DMS 273 (cell line): Measurements from ENCODE around the gene TTC7B.

Source experiments
- DNase-seq: peaks from one replicate; lab custom pipeline; 2025; ENCODE audit not compliant: unreplicated experiment; lab: John Stamatoyannopoulos, UW

The TTC7B gene

DNA sequence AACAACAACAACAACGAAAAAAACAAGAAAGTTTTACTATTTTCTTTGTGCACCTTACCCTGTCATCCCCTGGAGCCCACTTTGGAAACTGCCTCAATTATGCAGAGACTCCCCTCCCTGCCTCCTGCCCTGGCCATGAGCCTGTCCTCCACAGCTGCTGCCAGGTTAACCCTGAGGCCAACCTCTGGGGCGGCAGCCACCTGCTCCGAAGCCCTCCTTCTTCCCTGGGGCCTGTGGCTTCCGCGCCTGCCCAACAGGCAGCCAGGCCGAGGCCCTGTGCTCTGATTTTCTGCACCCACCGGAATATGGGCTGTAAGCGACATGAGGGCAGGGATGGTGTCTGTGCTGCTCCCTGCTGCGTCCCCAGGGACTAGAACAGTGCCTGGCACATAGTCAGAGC lies 236.4 kb downstream of the TTC7B start:
- DNase-seq: no peak

DNA sequence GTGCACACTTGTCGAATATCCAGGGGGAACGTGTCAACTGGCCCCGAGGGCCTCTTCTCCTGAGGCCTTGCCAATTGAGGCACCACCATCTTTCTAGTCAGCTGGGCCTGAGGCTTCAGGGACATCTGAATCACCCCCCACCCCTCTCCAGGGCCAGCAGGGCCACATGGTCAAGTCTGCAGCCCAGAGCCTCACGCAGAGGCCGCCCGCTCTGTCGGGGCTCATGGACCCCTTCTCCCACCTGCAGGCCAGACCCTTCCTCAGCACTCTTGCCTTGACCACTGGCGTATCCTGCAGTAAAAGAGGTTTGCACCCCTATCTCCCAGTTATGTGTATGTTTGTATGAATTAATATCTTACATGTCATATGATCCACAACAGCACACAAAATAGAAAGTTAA lies 237.1 kb downstream of the TTC7B start:
- DNase-seq: no peak

DNA sequence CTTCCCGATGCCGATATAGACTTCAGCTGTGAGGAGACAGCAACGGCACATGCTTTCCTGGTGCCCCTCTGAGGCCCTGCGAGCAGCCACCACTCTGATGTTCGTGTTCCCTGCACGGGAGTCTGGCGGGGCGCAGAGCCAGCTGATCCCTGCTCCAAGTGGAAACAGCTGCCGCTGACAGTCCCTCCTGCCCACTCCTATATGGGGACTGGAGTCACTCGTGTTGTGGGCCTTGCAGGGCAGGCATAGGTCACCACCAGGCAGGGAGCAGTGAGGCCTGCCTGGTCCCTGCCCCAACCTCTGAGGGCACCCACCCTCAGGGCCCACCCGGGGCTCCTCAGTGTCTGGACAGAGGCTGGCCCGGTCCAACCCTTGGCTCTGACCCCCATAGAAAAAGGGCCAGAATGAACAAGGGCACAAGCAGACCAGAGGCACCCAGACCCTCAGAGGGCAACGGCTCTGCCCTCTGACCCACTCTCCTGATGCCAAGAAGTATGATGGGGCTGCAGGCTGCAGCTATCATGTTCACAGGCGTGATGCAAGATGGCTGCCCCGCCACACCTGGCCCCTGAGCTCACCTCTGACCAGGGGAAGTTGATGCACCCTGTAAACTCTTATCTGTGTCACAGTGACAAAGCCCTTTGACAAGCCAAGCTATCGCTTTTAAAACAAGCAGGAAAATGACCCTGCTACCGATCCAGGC lies 237.8 kb downstream of the TTC7B start:
- DNase-seq: no peak

DNA sequence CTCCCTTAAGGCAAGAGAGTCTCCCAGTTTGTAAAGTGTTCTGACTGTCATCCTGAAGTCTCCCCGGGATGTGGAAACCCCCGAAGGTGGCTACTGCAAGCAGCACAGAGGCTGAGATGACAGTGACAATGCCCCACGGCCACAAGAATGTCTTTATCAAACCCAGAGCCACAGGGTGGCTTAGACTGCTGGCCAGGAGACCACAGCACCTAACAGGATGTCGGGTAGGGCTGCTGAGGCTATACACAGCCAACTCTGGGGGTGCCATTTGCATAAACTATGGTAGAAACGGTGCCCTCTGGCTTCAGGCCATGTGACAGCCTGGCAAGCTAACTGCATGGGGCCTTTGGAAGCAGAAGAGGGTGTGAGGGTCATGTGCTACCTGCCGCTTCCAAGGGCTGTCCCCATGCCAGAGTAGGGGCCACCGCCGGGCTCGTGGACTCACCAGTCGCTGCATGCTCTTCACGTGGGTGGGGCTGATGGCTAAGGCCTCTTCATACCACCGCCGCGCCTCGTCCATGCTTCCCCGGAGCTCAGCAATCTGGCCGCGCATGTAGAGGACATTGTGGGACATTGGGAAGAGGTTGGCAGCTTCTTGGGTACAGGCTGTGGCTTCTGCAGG lies 238.5 kb downstream of the TTC7B start:
- no peak for DNase-seq

DNA sequence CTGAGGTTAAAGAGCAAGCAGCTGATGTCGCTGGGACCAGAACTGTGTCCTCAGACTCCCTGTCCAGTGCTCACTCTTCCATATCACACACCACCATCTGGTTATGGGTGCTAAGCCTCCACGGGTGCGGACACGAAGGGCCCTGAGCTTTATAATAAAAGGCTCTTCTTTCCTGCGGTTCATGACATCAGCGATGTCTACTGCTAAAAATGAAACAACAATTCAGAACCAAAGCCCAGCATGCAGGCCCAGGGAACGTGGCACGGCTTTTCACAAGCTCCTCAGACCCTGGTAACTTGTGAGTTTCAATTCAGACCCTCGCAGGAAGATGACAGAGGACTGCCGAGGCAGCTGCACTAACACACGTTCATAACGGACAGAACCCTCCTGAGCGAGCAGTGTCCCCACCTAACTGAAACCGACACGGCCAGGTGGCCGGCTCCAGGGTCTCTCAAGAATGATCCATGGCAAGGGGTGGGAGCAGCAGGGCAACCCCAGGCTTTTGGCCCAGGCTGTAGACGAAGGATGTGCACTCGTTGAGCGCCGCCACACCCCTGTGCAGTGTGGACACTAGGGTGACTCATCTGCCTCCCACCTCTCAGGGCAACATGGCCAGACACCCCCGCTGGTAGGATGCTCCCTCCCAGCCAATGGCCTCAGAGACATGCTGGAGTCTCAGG lies 239.1 kb downstream of the TTC7B start:
- DNase-seq: no peak

DNA sequence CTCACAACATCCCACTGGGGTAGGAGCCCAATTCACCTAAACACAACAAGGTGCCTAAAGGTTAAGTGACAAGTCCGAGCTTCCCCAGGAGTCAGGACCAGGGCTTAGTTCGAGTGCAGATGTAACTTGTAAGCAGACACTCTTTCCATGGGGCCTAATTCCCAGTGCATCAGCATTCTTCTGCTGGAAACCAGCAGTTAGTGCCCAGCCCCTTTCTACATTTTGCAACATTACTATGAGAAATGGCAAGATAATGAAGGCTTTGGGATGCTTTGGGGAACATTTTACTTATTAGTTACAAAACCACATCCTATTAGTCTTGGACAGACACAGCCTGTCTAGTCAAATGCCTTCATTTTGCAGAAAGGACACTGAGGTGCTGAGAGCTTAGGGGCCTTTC lies 239.6 kb downstream of the TTC7B start:
- no peak for DNase-seq

DNA sequence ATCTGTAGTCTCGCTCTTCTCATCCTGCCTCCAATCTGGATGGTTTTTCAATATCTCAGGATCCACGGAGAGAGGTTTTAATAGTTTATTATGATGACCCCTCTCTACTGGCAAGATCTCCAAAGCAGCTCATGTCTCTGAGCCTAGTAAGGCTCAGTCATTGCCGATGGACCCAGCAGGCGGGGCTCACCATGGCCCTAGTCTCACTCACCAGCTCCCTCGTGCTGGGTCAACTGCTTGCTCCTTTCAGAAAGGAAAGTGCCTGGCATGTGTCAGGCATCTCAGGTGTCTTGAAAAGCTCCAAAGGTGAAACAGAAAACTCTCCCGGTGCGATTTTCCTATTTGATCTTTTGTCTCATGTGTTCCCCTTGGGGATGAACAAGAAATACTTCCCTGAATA lies 240.4 kb downstream of the TTC7B start:
- no peak for DNase-seq

DNA sequence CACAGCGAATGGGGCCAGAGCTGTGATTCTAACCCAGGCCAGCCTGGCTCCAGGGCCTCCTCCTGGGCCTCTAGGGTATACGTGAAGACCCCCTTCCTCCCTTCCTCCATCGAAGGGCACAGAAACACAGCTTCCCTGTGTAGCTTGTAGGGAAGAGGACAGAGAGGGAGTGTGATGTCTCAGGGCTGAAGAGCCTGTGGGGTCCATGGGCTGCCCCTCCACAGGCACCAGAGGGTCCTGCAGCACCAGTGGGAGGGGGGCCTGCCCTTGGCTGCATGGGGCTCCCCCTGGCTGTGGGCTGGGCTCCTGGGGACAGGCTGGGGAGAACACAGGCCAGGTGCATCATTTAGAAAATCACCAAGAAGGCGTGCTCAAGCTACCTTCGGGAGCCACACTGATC lies 240.9 kb downstream of the TTC7B start:
- DNase-seq: no peak

DNA sequence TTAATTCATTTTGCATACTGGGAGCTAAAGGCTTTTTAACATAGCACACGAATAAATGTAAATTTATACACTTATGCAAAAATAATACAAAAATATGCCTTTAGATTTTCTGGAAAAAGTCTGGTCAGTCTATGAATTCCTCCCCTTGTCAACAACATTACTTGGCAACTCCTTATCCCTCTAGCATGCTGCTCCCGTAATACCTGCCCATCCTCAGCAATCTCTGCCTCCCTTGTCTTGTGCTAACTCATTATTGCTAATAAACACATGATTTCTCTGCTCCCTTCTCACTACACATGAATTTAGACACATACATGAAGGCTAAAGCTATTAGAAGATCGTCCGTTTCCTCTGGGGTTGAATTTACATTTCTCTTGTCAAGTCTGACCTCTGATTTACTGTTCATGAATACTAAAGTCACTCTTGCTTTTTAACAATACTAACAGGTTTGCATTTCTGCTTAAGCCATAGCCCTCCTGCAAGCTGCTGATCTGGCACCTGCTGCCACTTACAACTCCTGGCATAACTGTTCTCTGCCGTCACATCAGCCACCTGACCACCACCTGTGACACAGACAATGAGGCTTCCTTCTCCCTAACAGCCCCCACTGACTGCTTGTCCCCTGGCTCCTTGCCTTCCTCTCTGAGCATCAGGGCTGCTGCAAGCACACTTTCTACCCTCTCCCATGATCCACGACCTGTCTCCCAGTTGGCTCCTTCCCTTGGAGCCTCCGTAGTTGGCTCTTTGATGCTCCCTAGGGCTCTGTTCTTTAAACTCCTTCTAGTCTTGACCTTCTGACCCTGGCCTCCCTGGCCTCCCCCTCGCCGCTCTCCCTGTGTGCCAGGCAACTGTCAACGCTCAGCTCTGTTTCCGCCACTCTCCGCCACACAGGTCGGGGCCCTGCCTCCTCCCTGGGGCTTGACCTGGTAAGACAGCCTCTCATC lies 241.8 kb downstream of the TTC7B start:
- DNase-seq: no peak

DNA sequence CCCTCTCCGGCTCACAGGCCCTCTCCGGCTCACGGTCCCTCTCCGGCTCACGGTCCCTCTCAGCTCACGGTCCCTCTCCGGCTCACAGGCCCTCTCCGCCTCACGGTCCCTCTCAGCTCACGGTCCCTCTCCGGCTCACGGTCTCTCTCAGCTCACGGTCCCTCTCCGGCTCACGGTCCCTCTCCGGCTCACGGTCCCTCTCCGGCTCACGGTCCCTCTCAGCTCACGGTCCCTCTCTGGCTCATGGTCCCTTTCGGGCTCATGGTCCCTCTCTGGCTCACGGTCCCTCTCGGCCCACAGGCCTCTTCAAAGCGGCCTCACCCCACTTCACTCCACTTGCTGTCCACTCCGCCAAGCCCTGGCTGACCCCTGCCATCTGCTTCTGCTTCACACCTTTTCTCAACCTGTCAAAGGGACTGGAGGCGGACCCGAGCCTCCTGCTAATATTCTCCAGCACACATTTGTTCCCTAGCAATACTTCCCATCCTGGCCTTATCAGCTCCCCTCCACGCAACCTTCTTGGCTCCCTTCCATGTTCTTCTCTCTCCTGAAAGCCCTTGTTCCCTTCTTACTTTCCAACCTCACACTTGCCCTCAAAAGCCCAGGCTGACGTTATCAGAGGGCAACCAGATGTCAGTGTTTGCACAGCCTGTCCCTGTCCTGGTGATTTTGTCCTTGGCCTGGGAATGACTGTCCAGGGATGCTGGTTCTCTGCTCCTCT lies 242.7 kb downstream of the TTC7B start:
- peak; percentile 54 for DNase-seq

DNA sequence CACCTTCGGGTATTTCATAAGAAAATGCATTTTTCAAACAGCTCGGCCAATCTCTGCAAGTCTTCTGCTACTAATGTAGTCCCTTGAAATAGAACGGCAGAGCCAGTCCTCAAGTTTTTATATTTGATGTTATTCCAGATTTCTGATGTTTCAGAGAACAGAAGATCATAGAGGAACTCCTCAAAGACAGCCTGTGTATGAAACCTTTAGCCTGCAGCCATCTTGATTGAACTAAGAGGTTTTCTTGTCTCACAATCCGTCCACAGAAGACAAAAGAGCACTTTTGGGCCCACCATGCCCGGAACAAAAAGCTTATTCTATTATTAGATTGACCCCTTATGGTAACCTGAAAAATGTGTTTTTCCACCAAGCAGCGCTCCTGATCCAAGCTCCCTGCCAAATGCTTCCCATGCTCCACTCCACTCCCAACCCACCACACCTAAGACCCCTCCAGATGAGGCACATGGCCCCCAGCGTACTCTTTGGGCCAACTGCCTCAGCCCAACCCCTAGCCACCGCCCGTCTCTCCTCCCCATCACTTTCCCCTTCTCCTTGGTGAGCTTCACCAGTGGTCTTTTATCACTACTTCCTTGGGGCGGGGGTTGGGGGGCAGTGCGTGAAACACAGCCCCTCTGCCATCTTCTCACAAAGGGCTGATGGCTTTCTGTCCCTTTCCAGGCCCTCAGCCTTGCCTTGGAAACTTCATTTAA lies 243.6 kb downstream of the TTC7B start:
- DNase-seq: no peak

DNA sequence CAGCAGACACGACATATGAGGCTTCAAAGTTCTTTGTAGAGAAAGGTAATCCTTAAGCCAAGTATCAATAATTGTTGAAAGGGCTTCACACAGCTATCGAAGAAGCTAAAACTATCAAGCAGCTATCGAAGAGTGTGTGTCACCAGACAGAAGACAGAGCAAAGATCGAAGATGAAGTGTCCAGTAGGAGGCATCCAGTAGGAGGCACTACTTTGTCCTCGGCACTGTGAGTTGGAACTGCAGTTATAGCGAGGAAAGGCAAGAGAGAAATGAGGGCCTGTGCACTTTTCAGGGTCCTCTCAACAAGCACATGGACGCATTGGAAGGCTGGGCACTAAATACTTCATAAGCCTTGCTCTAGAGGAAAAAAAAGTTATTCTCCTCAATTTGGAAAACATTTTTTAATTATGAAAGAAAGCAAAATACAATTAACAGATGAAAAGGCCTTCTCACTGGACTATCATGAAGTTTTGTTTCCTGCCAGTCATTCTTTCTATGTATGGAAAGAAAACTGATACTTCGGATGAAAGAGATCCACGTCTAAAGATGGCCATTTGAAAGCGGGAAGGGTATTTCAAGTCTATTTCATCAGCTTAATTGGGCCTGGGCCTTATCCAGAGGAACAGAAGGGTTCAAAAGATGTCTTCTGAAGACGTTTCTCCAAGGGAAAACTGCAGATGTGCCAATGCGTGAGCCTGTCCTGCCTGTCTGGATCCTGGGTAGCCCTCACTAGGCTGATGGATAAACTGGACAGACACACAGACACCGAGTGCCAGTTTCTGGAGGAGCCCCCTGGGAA lies 244.9 kb downstream of the TTC7B start:
- no peak for DNase-seq

DNA sequence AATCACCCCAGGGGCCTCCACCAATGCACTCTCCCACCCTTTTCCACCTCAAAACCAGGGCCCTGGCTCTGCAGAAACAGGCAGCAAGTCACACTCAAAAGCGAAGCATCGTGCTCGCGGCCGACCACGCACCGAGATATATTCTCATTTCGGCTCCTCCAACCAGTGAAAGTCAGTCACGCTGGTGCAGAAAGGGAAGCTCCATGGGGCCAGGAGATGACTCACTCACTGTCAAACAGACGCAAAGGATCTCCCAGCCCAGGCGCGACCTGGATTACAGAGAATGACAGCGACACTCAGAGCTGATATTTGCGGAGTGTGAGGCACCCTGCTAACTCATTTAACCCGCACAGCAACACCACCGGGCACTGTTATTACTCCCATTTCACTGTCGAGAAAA lies 245.8 kb downstream of the TTC7B start:
- no peak for DNase-seq

DNA sequence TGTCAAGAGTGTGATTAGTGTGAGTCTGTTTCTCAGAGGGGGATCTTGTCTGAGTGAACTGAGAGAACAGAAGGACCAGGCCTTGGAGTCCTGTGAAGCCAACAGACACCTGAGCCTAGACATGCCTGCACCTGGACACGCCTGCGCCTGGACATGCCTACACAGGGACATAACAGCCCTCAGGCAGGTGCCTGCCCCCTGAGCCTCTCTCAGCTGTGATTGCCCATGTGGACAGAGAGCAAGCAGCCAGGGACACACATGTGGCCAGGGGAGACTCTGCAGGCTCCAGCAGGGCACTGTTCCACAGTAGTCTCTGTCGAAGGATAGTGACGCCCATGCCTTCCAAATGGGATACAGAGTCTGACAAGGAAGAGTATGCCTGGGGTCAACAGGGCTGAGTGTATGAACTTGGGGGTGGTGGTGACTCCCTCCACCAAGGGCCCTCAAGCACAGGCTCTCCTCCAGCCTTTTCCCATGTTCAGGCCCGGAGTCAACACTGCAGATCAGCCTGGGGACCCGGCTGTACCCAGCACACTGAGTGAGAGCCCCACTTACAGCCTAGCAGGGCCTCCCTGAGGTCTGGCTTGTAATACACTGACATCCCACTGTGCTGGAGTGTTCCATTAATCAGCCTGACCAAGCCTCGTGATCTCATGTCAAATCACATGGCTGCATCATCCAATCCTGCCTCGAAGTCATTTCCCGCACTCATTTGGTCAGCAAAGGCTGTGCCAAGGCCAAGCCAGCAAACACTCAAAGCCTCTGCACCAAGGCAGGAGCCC lies 246.4 kb downstream of the TTC7B start:
- DNase-seq: no peak

DNA sequence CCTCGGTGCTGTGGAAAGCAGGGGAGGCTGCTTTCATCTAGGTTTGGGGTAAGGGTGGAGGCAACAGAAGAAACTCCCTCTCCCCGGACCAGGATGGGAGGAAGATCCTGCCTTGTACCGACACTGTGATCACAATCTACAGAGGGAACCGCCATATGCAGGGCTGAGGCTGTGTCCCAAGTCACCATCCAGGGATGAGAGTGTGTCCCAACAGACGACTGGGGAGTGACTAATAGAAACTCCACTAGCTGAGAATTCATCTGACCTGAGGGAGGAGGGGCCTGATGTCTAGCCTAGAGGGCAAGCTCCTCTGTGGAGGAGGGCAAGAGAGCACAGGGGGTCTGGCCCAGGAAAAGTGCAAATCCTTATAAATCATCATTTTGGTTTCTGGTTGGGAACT lies 247.0 kb downstream of the TTC7B start:
- no peak for DNase-seq

DNA sequence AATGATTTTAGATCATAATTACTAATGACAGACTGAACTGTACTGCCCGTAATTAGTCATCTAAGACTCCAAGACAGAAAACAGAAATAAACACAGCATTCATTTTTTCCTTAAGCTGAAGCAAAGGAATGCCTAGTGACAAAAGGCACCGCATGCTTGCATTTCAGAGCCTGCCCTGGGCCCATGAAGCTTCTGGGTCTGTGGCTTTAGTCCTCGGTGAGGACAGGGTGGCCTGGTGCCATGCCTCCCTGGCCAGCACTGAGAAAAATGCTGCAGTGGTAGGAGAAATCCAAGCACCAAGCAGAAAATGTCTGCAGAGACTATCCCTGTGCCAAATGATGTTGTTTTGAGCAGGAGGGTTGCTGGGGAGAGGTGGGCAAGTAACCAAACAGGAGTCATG lies 247.8 kb downstream of the TTC7B start:
- no peak for DNase-seq

DNA sequence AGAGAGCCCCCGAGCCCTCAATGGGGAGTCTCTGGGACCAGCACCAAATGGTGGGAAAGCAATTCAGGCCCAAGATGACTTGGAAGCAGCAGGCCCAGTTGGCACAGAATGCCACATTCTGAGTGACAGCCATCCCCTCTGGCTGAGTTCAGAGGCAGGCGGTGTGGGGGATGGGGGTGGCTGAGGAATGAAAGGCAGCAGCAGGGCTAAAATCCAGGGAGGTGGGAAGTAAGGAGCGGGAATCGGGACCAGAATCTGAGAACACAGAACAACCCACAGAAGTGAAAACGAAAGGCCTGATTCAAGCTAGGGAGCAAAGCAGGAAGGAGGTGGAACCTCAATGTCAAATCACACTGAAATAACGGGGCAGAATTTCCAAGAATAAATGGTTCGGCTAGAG lies 248.2 kb downstream of the TTC7B start:
- DNase-seq: no peak

DNA sequence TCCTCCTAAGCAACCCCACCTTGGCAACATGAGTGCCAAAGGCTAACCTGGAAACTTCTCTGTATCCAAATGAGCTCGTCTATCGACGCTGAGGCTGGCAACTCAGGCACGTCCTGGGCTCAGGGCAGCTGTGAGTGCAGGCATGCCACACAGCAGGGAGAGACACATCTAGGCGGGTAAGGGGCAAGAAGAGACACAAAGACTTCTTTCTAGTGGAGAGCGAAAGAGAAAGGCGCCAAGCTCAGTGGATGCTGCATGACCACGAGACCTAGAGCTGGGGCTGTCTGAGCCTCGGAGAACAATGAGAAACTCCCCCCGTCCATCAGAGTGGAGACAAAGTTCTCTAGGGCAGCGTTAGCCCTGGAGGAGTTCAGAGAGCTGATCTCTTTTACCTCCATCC lies 249.0 kb downstream of the TTC7B start:
- no peak for DNase-seq

DNA sequence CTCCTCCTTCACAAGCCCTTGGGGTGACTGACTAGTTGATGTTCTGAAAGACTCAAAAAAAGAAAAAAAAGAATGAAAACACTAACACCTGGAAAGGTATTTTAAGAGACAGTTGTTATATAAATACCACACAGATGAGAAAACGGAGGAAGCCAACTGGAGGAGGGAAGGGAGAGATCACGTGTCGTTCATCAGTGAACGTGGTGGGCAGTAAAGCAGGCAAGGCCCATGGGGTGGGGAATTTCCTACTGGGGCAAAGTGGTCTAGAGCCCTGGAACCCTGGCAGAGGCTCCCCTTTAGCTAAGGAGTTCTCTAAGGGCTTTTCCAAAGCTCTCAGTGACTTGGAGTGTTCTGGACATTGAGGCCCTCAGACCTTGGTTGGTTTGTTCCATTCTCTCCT lies 249.7 kb downstream of the TTC7B start:
- DNase-seq: no peak
